Common myeloid progenitor, CD34-positive (primary cell): ENCODE data around the gene FLCN.
A peak's percentile ranks its signal among the peaks of the same experiment; 100 is the strongest.
"Not testable (repeated sequence)": the region's sequence is repeated elsewhere in the genome, so short reads cannot be mapped to it uniquely, and the experiment has no call there.

Experiments
- CTCF ChIA-PET: fragments of 350-600 bp; sonication (Branson Sonifier 250); formaldehyde crosslinking; loops from one replicate; lab custom pipeline; 2021; ENCODE audit warnings: antibody characterized with exemption; lab: Charles Lee
- POLR2A ChIA-PET: fragments of 350-600 bp; sonication (Branson Sonifier 250); formaldehyde crosslinking; loops from one replicate; lab custom pipeline; 2021; ENCODE audit warnings: antibody characterized with exemption; lab: Charles Lee
- DNase-seq, 3 donors: peaks; one replicate each; pipeline versions ENCODE4 v3.0.0 to v3.0.0-alpha.2; 2013
- H3K27ac ChIP-seq, 2 experiments: 1 replicate in 1 of 2; 2 replicates in 1 of 2; pipeline ENCODE4 v1.7.0; 2013; ENCODE audit warnings: inconsistent platforms in 2 of 2, low read length in 2 of 2, mild to moderate bottlenecking in 2 of 2, low read depth in 1 of 2, moderate library complexity in 1 of 2; ENCODE audit not compliant: severe bottlenecking in 2 of 2, insufficient read depth in 1 of 2, poor library complexity in 1 of 2
- H3K27me3 ChIP-seq, 5 experiments: replicated peaks in 2 of 5; 1 replicate in 3 of 5; 2 replicates in 2 of 5; pipeline versions ENCODE4 v1.6.1 to v1.7.0; 2013; ENCODE audit warnings: low read length in 4 of 5, mild to moderate bottlenecking in 2 of 5, moderate library complexity in 2 of 5, inconsistent platforms in 1 of 5; ENCODE audit not compliant: insufficient read depth in 5 of 5, control insufficient read depth in 4 of 5
- H3K36me3 ChIP-seq, 4 experiments: 1 replicate in 2 of 4; 2 replicates in 2 of 4; pipeline versions ENCODE4 v1.6.1 to v1.7.0; 2013; ENCODE audit warnings: low read length in 3 of 4, control low read depth in 1 of 4, mild to moderate bottlenecking in 1 of 4; ENCODE audit not compliant: control insufficient read depth in 4 of 4, insufficient read depth in 4 of 4
- H3K4me1 ChIP-seq, 4 experiments: 1 replicate in 3 of 4; 2 replicates in 1 of 4; pipeline versions ENCODE4 v1.6.1 to v1.7.1; 2013; ENCODE audit warnings: low read length in 3 of 4, mild to moderate bottlenecking in 3 of 4, control low read depth in 1 of 4, inconsistent platforms in 1 of 4, moderate library complexity in 1 of 4; ENCODE audit not compliant: control insufficient read depth in 4 of 4, insufficient read depth in 4 of 4; ENCODE audit errors: control extremely low read depth in 1 of 4
- H3K4me3 ChIP-seq, 7 experiments: 1 replicate in 4 of 7; 2 replicates in 3 of 7; pipeline versions ENCODE4 v1.5.1 to v1.7.0; 2013; ENCODE audit warnings: mild to moderate bottlenecking in 7 of 7, low read length in 6 of 7, moderate library complexity in 6 of 7, inconsistent platforms in 2 of 7, low read depth in 2 of 7, control low read depth in 1 of 7; ENCODE audit not compliant: insufficient read depth in 4 of 7, control insufficient read depth in 1 of 7; ENCODE audit errors: extremely low read depth in 1 of 7
- H3K9me3 ChIP-seq, 5 experiments: 1 replicate in 4 of 5; 2 replicates in 1 of 5; pipeline versions ENCODE4 v1.6.1 to v1.7.1; 2013; ENCODE audit warnings: low read length in 4 of 5, mild to moderate bottlenecking in 2 of 5, inconsistent platforms in 1 of 5, low read depth in 1 of 5, moderate library complexity in 1 of 5; ENCODE audit not compliant: control insufficient read depth in 4 of 5, insufficient read depth in 2 of 5; ENCODE audit errors: control extremely low read depth in 1 of 5
- WGBS: methylation state at CpG from one replicate; pipeline ENCODE4 v1.1.5; 2013; ENCODE audit not compliant: insufficient coverage; 5-methylcytosine and 5-hydroxymethylcytosine counted together

The FLCN gene

DNA sequence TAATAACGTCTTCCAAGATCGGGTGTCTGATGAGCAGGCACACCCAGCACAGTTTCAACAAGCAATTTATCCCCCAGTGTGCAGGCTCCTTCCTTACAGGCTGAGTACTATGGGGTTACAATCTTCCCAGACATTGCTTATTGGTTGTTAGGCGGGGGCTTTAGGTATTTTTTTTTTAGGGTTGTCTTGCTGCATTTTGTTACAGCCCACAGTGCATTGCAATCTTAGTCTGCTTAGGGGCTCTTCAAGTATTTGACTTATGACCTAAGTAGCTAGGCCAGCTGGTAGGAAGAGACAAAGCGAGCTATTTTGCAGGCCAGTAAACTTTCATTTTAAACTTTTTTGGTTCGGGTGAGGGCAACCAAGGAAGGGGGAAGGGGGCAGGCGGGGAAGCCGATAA lies 36.7 kb downstream of the FLCN start:
- WGBS = 97% methylated on average over 3 of the region's 7 CpGs
- no peak overlapping the region for H3K4me3 ChIP-seq
- ChIA-PET CTCF (interaction anchor here (1.0 to 1.4 kb wide), 2 partner anchors 9 to 39 kb away, joined by 3 to 5 read pairs; no protein-coding TSS in a partner anchor), POLR2A (no interaction called here)
- no peaks in the 10 kb centered on the region for H3K9me3 ChIP-seq
- H3K4me1 ChIP-seq = peaks cover 0 to 21% (median 17%) of the 10 kb centered on the region in 4 experiments
- H3K27me3 ChIP-seq = no peaks in the 10 kb centered on the region
- no peak overlapping the region for H3K27ac ChIP-seq
- DNase-seq = no peak
- peaks cover 0 to 37% (median 15%) of the 10 kb centered on the region in 4 experiments for H3K36me3 ChIP-seq

DNA sequence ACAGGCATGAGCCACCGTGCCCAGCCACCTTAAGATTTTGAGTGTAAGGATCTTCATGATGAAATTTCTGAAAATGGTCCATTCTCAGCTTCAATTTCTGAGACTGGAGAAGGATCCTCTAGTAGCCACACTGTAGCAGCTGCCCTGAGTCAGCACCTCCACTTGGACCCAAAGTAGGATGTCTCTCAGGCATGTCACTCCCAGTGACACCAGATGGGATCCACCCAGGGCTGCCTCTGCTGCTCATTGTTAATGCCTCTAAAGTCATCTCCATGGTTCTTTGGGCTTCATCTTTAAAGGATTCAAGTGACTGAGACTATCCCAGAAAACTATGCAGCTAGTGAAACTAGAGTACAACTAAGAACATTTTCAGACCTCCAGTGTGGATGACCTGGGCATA lies 38.7 kb downstream of the FLCN start:
- WGBS = no CpG with 5 or more reads among the region's 1 CpG
- ChIA-PET POLR2A (no interaction called here), CTCF (no interaction called here)
- no peak overlapping the region for H3K4me3 ChIP-seq
- no peak overlapping the region for H3K27ac ChIP-seq
- H3K4me1 ChIP-seq = peaks cover 0 to 2% (median under 1%) of the 10 kb centered on the region in 4 experiments
- no peak for DNase-seq
- no peaks in the 10 kb centered on the region for H3K9me3 ChIP-seq
- no peaks in the 10 kb centered on the region for H3K27me3 ChIP-seq
- peaks cover 0 to 25% (median 15%) of the 10 kb centered on the region in 4 experiments for H3K36me3 ChIP-seq

DNA sequence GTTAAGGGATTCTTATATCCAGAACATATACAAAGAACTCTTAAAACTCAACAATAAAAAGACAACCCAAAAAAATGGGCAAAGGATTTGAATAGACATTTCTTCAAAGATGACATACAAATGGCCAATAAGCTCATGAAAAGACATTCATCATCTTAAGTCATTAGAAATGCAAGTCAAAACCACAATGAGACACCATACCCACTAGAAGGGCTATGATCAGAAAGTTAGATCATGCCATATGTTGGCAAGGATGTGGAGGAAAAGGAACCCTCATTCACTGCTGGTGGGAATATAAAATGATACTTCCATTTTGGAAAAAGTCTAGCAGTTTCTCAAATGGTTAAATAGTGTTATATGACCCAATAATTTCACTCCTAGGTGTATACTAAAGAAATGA lies 40.2 kb downstream of the FLCN start:
- Histone ChIP-seq H3K27me3 (no peaks in the 10 kb centered on the region), H3K4me3 (no peak overlapping the region), H3K9me3 (no peaks in the 10 kb centered on the region), H3K4me1 (no peaks in the 10 kb centered on the region), H3K27ac (no peak overlapping the region), H3K36me3 (peaks cover 0 to 11% (median 7%) of the 10 kb centered on the region in 4 experiments)
- peak in 1 of 3 donors; percentile 6 for DNase-seq
- ChIA-PET CTCF (interaction anchor here (0.8 kb wide), 1 partner anchor 170 kb away, joined by 3 read pairs; no protein-coding TSS in a partner anchor), POLR2A (no interaction called here)

DNA sequence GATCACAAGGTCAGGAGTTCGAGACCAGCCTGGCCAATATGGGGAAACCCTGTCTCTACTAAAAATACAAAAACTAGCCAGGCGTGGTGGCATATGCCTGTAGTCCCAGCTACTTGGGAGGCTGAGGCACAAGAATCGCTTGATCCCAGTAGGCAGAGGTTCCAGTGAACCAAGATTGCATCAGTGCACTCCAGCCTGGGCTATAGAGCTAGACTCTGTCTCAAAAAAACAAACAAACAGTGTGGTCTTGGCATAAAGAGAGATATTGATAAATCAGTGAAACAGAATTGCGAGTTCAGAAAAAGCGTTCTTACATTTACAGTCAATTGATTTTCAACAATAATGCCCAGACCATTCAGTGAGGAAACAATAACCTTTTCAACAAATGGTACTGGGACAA lies 41.5 kb downstream of the FLCN start:
- CTCF ChIA-PET = interaction anchor here (1.5 kb wide), 1 partner anchor 35 kb away, joined by 3 read pairs; no protein-coding TSS in a partner anchor
- H3K9me3 ChIP-seq = not testable (repeated sequence)
- POLR2A ChIA-PET = interaction anchor here (0.6 kb wide), 1 partner anchor 63 kb away, joined by 3 read pairs; no protein-coding TSS in a partner anchor

DNA sequence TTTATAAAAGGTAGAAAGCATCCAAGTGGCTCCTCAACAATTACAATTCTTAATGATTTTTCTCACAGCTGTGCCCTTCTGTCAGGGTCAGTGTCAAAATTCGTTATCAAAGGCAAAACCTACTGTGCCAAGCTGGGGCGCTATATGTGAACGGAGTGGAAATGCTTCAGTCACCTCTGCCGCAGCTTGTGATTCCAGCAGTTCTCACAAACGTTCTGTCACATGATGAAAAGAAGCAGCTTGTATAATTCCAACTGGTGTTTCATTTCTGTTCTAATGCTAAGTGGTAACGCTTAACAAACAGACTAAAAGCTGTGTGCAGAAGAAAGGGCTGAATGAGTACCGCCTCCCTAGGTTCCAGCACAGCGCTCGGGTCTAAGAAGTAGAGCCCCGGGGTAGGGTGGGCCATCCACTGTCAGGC lies 45.0 kb downstream of the FLCN start:
- Histone ChIP-seq H3K36me3 (peaks cover 6 to 30% (median 19%) of the 10 kb centered on the region in 4 experiments), H3K4me1 (no peaks in the 10 kb centered on the region), H3K4me3 (no peak overlapping the region), H3K27ac (no peak overlapping the region), H3K27me3 (no peaks in the 10 kb centered on the region), H3K9me3 (no peaks in the 10 kb centered on the region)
- WGBS = 82% methylated on average over 5 of the region's 10 CpGs
- POLR2A ChIA-PET = interaction anchor here (1.0 kb wide), 1 partner anchor 22 kb away, joined by 3 read pairs; no protein-coding TSS in a partner anchor
- CTCF ChIA-PET = interaction anchor here (1.5 to 1.8 kb wide), 3 partner anchors 9 to 31 kb away, joined by 4 to 5 read pairs (median 5); no protein-coding TSS in a partner anchor
- no peak for DNase-seq

More for the DNA sequence above, 41.5 kb downstream of the FLCN start:
- not testable (repeated sequence) for H3K4me1 ChIP-seq, H3K4me3 ChIP-seq, DNase-seq, H3K36me3 ChIP-seq, H3K27me3 ChIP-seq, H3K27ac ChIP-seq
- WGBS = 100% methylated on average over 5 of the region's 5 CpGs

DNA sequence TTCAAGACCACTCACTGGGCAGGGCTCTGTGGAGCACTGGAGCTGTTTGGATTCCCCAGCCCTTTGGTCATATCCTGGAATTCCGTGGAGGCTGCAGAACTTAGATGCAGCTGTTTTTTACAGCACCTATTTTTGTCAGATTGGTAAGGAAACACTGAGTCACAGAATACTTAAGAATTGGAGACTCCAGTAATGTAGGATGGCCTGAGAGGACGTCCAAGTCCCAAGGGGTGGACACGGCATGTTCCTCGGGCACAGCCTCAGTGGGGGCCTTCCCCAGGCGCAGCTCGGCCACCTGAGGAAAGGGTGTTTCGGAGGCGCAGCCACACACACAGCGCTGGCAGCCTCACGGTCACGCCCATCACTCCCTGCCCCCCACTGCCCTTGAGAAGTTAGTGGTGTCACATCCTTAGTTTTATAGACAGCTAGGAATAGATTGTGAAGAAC lies 45.6 kb downstream of the FLCN start:
- POLR2A ChIA-PET = no interaction called here
- no peak for DNase-seq
- Histone ChIP-seq H3K9me3 (no peaks in the 10 kb centered on the region), H3K4me1 (no peaks in the 10 kb centered on the region), H3K4me3 (no peak overlapping the region), H3K36me3 (peaks cover 6 to 33% (median 24%) of the 10 kb centered on the region in 4 experiments), H3K27ac (no peak overlapping the region), H3K27me3 (no peaks in the 10 kb centered on the region)
- CTCF ChIA-PET = interaction anchor here (1.5 to 1.8 kb wide), 2 partner anchors 9 to 30 kb away, joined by 5 read pairs; no protein-coding TSS in a partner anchor
- WGBS = 95% methylated on average over 6 of the region's 11 CpGs

DNA sequence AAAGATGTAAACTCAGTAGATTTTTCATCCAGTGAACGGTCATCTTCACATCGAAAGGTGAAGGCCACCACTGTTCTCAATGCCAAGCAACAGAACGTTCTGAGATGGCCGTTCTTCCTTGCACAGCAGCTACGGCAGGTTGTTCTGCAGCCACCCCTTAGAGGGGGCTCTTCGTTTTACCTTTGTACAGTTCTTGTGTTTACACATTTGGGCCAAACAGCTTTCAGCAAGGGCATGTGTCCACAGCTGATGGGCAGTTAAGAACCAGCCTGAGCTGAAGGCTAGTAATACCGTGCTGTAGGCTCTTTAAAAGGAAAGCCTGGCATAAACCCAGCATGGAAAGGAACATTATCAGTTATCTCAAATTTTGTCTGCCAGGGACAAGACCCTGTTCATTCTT lies 46.8 kb downstream of the FLCN start:
- ChIA-PET CTCF (interaction anchor here (1.1 kb wide), 1 partner anchor 76 kb away, joined by 3 read pairs; no protein-coding TSS in a partner anchor), POLR2A (no interaction called here)
- peak overlapping the region in 1 of 2 experiments; percentile 9 for H3K27ac ChIP-seq

More for the DNA sequence above, 46.8 kb downstream of the FLCN start:
- H3K9me3 ChIP-seq = no peaks in the 10 kb centered on the region
- no peaks in the 10 kb centered on the region for H3K4me1 ChIP-seq
- DNase-seq = no peak
- no peaks in the 10 kb centered on the region for H3K27me3 ChIP-seq
- H3K36me3 ChIP-seq = peaks cover 6 to 44% (median 26%) of the 10 kb centered on the region in 4 experiments
- 92% methylated on average over 7 of the region's 7 CpGs for WGBS
- no peak overlapping the region for H3K4me3 ChIP-seq
